Measurements from ENCODE around the gene C22orf23. TPM values are rescaled to one million over a fixed set of nuclear protein-coding genes. Genes with fewer than 3 reads are reported as not detected.

The C22orf23 gene
- total and polyA plus RNA-seq, 2 of the 13 experiments (the other 11 are each of a cell fraction or from before 2014, with no cell fraction given): 0.21 to 0.24 TPM

DNA sequence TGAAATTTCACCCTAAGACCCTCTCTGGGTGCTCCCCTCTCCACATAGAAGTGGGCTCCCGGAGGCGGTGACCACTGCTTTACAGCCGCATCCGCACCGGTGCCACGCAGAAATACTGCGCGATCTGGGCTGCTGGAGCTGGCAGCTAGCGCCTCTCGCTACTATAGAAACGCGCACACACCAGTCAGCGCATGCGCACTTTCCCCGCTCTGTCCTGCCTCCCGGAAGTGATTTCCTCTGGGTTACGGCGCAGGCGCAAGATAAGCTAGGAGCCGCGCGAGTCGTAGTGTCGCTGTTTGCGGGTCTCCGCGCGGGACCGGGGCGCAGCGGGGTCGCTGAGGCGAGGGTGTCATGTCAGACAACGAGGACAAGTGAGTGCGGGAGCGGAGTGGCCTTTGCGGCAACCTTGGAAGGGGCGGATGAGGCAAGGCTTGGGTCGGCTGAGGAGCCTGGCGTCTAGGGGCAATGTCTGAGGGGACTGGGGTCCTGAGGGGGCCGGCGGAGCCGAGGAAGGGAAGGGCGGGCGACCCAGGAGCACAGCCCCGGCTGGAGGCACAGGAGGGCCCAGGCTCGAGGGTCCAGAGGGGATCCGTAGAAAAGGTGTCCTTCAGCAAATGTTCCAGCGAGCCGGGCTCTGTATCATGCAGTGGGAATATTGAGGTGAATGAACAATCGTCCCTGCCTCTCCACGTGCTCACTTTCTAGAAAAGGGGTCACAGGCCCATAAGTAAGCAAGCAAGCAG, at the start of gene C22orf23, which contains the start of gene POLR2F (continued):
- TF ChIP-seq TCF7 (IDR thresholded peaks at IDR 0.05; ENCODE audit: low read depth) (no peak), TBX2 (CRISPR knock-in tag; IDR thresholded peaks at IDR 0.05; ENCODE audit: borderline replicate concordance) (no peak; the same call in 1 of the 2 replicates), ZNF704 (CRISPR knock-in tag; IDR thresholded peaks at IDR 0.05; ENCODE audit: borderline replicate concordance) (no peak), SIN3A (IDR thresholded peaks at IDR 0.05; ENCODE audit: borderline replicate concordance, low read depth, low read length) (peak; percentile 94), RFXAP (CRISPR knock-in tag; IDR thresholded peaks at IDR 0.05; ENCODE audit: borderline replicate concordance) (peak; percentile 54; the same call in 1 of the 2 replicates), ZNF678 (CRISPR knock-in tag; IDR thresholded peaks at IDR 0.05) (no peak), ZNF703 (CRISPR knock-in tag; IDR thresholded peaks at IDR 0.05; ENCODE audit: borderline replicate concordance) (no peak), PRPF4 (IDR thresholded peaks at IDR 0.05; ENCODE audit: low read depth, low read length, poor library complexity, severe bottlenecking) (no peak), BRD4 (CRISPR knock-in tag; IDR thresholded peaks at IDR 0.05) (peak; percentile 47), FOXP1 (IDR thresholded peaks at IDR 0.05) (no peak), FOXP1 (CRISPR knock-in tag; IDR thresholded peaks at IDR 0.05) (no peak), NKX3-1 (CRISPR knock-in tag; IDR thresholded peaks at IDR 0.05) (no peak), ZNF777 (CRISPR knock-in tag; IDR thresholded peaks at IDR 0.05) (peak; percentile 60), FOXO1 (CRISPR knock-in tag; IDR thresholded peaks at IDR 0.05) (no peak), EHMT2 (IDR thresholded peaks at IDR 0.05; ENCODE audit: borderline replicate concordance, low read depth, low read length) (no peak), PLRG1 (conservative IDR thresholded peaks at IDR 0.05) (no peak), TFDP2 (CRISPR knock-in tag; IDR thresholded peaks at IDR 0.05) (no peak; the same call in 1 of the 2 replicates), RAD51 (IDR thresholded peaks at IDR 0.05; ENCODE audit: borderline replicate concordance) (no peak), MBNL3 (CRISPR knock-in tag; conservative IDR thresholded peaks at IDR 0.05) (no peak), PITX1 (CRISPR knock-in tag; IDR thresholded peaks at IDR 0.05) (no peak)
- TF ChIP-seq, protein P1, sequence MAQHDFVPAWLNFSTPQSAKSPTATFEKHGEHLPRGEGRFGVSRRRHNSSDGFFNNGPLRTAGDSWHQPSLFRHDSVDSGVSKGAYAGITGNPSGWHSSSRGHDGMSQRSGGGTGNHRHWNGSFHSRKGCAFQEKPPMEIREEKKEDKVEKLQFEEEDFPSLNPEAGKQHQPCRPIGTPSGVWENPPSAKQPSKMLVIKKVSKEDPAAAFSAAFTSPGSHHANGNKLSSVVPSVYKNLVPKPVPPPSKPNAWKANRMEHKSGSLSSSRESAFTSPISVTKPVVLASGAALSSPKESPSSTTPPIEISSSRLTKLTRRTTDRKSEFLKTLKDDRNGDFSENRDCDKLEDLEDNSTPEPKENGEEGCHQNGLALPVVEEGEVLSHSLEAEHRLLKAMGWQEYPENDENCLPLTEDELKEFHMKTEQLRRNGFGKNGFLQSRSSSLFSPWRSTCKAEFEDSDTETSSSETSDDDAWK (CRISPR knock-in tag; IDR thresholded peaks at IDR 0.05): no peak
- TF ChIP-seq, protein P2, sequence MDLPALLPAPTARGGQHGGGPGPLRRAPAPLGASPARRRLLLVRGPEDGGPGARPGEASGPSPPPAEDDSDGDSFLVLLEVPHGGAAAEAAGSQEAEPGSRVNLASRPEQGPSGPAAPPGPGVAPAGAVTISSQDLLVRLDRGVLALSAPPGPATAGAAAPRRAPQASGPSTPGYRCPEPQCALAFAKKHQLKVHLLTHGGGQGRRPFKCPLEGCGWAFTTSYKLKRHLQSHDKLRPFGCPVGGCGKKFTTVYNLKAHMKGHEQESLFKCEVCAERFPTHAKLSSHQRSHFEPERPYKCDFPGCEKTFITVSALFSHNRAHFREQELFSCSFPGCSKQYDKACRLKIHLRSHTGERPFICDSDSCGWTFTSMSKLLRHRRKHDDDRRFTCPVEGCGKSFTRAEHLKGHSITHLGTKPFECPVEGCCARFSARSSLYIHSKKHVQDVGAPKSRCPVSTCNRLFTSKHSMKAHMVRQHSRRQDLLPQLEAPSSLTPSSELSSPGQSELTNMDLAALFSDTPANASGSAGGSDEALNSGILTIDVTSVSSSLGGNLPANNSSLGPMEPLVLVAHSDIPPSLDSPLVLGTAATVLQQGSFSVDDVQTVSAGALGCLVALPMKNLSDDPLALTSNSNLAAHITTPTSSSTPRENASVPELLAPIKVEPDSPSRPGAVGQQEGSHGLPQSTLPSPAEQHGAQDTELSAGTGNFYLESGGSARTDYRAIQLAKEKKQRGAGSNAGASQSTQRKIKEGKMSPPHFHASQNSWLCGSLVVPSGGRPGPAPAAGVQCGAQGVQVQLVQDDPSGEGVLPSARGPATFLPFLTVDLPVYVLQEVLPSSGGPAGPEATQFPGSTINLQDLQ (CRISPR knock-in tag; IDR thresholded peaks at IDR 0.05): no peak; the same call in 1 of the 2 replicates

All from HepG2 (cell line).